Left lobe of liver (tissue), 2 donors: ENCODE data around the gene SLC25A3. TPM values are rescaled to one million over a fixed set of nuclear protein-coding genes. Genes with fewer than 3 reads are reported as not detected.
"Not testable (repeated sequence)": the region's sequence is repeated elsewhere in the genome, so short reads cannot be mapped to it uniquely, and the experiment has no call there.

Experiments used
- ATAC-seq: fragments of 200-7000 bp; cut with Tn5 transposase; one replicate; pipeline ENCODE4 v1.9.1; 2020; ENCODE audit warnings: mild to moderate bottlenecking, moderate library complexity
- DNase-seq: peaks from one replicate; pipeline ENCODE4 v3.0.0-alpha.2; 2020; ENCODE audit warnings: low spot score
- total RNA-seq: library from RNA; stranded (reverse); gene quantifications from one replicate; pipeline ENCODE4 v1.2.1, GENCODE V29; 2021
- donor health status: DM: no; HTN: no; CAD: no; lungs with moderate emphysema.
- donor health status: DM: no; HTN: yes; CAD: no.

Gene SLC25A3
- 286 TPM for total RNA-seq

GRCh38 chr12:98593351-98594049 is at the start of gene SLC25A3:
SLC25A3 (plus strand) TSS chr12:98593686; CDS start chr12:98593979, 293 bp downstream.
- DNase-seq = peak; percentile 97
- ATAC-seq = peak; percentile 96

- ATAC-seq = no peak
Observed at GRCh38 chr12:98543701-98544100, 49.8 kb upstream of the SLC25A3 start.

GRCh38 chr12:98544751-98545150 is 48.7 kb upstream of the SLC25A3 start:
- no peak for DNase-seq
- ATAC-seq = no peak

More at GRCh38 chr12:98543701-98544100, 49.8 kb upstream of the SLC25A3 start:
- no peak for DNase-seq

GRCh38 chr12:98549371-98550110 is 43.9 kb upstream of the SLC25A3 start:
- no peak for DNase-seq
- ATAC-seq = no peak

GRCh38 chr12:98551787-98552186 is 41.7 kb upstream of the SLC25A3 start:
- no peak for ATAC-seq
- DNase-seq = no peak

GRCh38 chr12:98558097-98558496 is 35.4 kb upstream of the SLC25A3 start:
- not testable (repeated sequence) for DNase-seq, ATAC-seq

- no peak for DNase-seq
- no peak for ATAC-seq
Observed at GRCh38 chr12:98559666-98560065, 33.8 kb upstream of the SLC25A3 start.

GRCh38 chr12:98561846-98562245 is 31.6 kb upstream of the SLC25A3 start:
- DNase-seq (no peak), ATAC-seq (peak; percentile 74)

GRCh38 chr12:98572010-98572409 is 21.5 kb upstream of the SLC25A3 start:
- DNase-seq (no peak), ATAC-seq (peak; percentile 23)

GRCh38 chr12:98574110-98574509 is 19.4 kb upstream of the SLC25A3 start:
- peak; percentile 81 for DNase-seq
- peak; percentile 94 for ATAC-seq

GRCh38 chr12:98575013-98575412 is 18.5 kb upstream of the SLC25A3 start:
- no peak for ATAC-seq

GRCh38 chr12:98576795-98577194 is 16.7 kb upstream of the SLC25A3 start:
- not testable (repeated sequence) for DNase-seq

More at GRCh38 chr12:98575013-98575412, 18.5 kb upstream of the SLC25A3 start:
- no peak for DNase-seq

GRCh38 chr12:98578392-98578791 is 15.1 kb upstream of the SLC25A3 start:
- DNase-seq (no peak), ATAC-seq (no peak)

More at GRCh38 chr12:98576795-98577194, 16.7 kb upstream of the SLC25A3 start:
- ATAC-seq = not testable (repeated sequence)

GRCh38 chr12:98578821-98579220 is 14.7 kb upstream of the SLC25A3 start:
- no peak for ATAC-seq
- no peak for DNase-seq

GRCh38 chr12:98579347-98579746 is 14.1 kb upstream of the SLC25A3 start:
- no peak for DNase-seq
- ATAC-seq = no peak

- DNase-seq = no peak
- no peak for ATAC-seq
Observed at GRCh38 chr12:98579835-98580234, 13.7 kb upstream of the SLC25A3 start.

- DNase-seq (no peak), ATAC-seq (no peak)
Observed at GRCh38 chr12:98580695-98581094, 12.8 kb upstream of the SLC25A3 start.

- no peak for ATAC-seq
- no peak for DNase-seq
Observed at GRCh38 chr12:98581101-98581500, 12.4 kb upstream of the SLC25A3 start.

GRCh38 chr12:98582093-98582492 is 11.4 kb upstream of the SLC25A3 start:
- ATAC-seq = no peak

GRCh38 chr12:98587084-98587483 is 6.4 kb upstream of the SLC25A3 start:
- DNase-seq (no peak), ATAC-seq (no peak)

More at GRCh38 chr12:98582093-98582492, 11.4 kb upstream of the SLC25A3 start:
- no peak for DNase-seq

- DNase-seq (no peak), ATAC-seq (no peak)
Observed at GRCh38 chr12:98591209-98591608, 2.3 kb upstream of the SLC25A3 start.

- ATAC-seq (peak; percentile 9), DNase-seq (no peak)
Observed at GRCh38 chr12:98592825-98593322, 612 bp upstream of the SLC25A3 start.
